ENCODE data around the gene GATA2. TPM values are rescaled to one million over a fixed set of nuclear protein-coding genes. Genes with fewer than 3 reads are reported as not detected.

GATA2 gene
- total RNA-seq, 1 donor from 2014 or later, result 23.9 TPM

DNA sequence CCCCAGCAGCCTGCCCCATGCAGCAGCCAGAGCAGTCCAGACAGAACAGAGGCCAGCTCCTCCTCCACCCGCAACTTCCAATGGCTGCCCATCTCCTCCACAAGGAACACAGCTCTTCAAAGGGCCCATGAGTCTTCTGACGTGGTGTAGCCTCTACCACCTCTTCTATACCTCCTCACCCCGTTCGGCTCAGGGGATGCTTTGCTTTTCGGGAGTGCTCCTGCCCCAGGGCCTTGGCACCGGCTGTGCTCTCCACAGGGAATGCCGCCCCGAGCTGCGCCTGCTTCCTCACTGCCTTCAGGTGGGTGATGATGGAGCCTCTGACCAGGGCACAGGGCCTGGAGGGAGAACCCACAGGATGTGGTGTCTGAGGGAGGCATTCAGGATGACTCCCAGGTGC is 40.9 kb downstream of the GATA2 start:
- Mint-ChIP-seq H3K27ac (no peak overlapping the region), H3K27me3 (peaks cover 34% of the 10 kb centered on the region)

GRCh38 chr3:128449111-128449638 is 43.8 kb downstream of the GATA2 start:
- no peak for TF ChIP-seq CTCF (conservative IDR thresholded peaks at IDR 0.05)
- no peaks in the 10 kb centered on the region for H3K36me3 Mint-ChIP-seq
- H3K9me3 Mint-ChIP-seq, result no peaks in the 10 kb centered on the region
- peaks cover 7% of the 10 kb centered on the region for H3K4me1 Mint-ChIP-seq (ENCODE audit: unreplicated experiment)
- DNase-seq (ENCODE audit: extremely low spot score, unreplicated experiment), result no peak
- no peak overlapping the region for H3K4me3 Mint-ChIP-seq
- no peak overlapping the region for H3K27ac Mint-ChIP-seq
- peaks cover 21% of the 10 kb centered on the region for H3K27me3 Mint-ChIP-seq

More for the DNA sequence above, 40.9 kb downstream of the GATA2 start:
- Mint-ChIP-seq H3K4me3 (no peak overlapping the region), H3K36me3 (no peaks in the 10 kb centered on the region), H3K9me3 (no peaks in the 10 kb centered on the region), H3K4me1 (ENCODE audit: unreplicated experiment) (peaks cover 7% of the 10 kb centered on the region)
- no peak for TF ChIP-seq CTCF (conservative IDR thresholded peaks at IDR 0.05)
- no peak for DNase-seq (ENCODE audit: extremely low spot score, unreplicated experiment)

- TF ChIP-seq CTCF (conservative IDR thresholded peaks at IDR 0.05), result no peak
- H3K4me1 Mint-ChIP-seq (ENCODE audit: unreplicated experiment), result peaks cover 7% of the 10 kb centered on the region
- no peak overlapping the region for H3K4me3 Mint-ChIP-seq
- H3K9me3 Mint-ChIP-seq, result no peaks in the 10 kb centered on the region
- no peak for DNase-seq (ENCODE audit: extremely low spot score, unreplicated experiment)
- H3K27me3 Mint-ChIP-seq, result peaks cover 24% of the 10 kb centered on the region
- no peaks in the 10 kb centered on the region for H3K36me3 Mint-ChIP-seq
- peak overlapping the region; percentile 3 for H3K27ac Mint-ChIP-seq
Observed at GRCh38 chr3:128448491-128448890, 44.5 kb downstream of the GATA2 start.

DNA sequence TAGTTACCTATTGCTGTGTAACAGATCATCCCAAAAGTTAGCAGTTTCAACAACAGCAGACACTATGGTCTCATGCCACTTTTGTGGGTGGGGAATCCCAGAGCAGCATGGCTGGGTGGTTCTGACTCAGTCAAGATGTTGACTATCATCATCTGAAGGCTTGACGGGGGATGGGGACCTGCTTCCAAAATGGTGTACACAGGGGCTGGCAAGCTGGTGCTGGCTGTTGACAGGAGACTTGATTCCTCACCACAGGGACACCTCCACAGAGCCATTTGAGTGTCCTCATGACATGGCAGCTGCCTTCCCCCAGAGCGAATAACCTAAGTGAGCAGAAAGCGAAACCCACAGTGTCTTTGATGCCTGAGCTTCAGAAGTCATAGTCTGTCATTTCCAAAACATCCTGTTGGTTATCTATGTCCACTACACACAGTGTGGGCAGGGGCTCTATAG is 45.4 kb downstream of the GATA2 start:
- TF ChIP-seq CTCF (conservative IDR thresholded peaks at IDR 0.05), result no peak
- peaks cover 28% of the 10 kb centered on the region for H3K27me3 Mint-ChIP-seq

GRCh38 chr3:128446821-128447220 is 46.2 kb downstream of the GATA2 start:
- TF ChIP-seq CTCF (conservative IDR thresholded peaks at IDR 0.05), result no peak
- Mint-ChIP-seq H3K36me3 (no peaks in the 10 kb centered on the region), H3K27me3 (peaks cover 28% of the 10 kb centered on the region), H3K4me3 (no peak overlapping the region), H3K4me1 (ENCODE audit: unreplicated experiment) (peaks cover 7% of the 10 kb centered on the region), H3K9me3 (no peaks in the 10 kb centered on the region), H3K27ac (no peak overlapping the region)
- DNase-seq (ENCODE audit: extremely low spot score, unreplicated experiment), result no peak

More for the DNA sequence above, 45.4 kb downstream of the GATA2 start:
- Mint-ChIP-seq H3K4me3 (no peak overlapping the region), H3K9me3 (no peaks in the 10 kb centered on the region), H3K27ac (no peak overlapping the region), H3K36me3 (no peaks in the 10 kb centered on the region), H3K4me1 (ENCODE audit: unreplicated experiment) (peaks cover 7% of the 10 kb centered on the region)
- DNase-seq (ENCODE audit: extremely low spot score, unreplicated experiment), result no peak

DNA sequence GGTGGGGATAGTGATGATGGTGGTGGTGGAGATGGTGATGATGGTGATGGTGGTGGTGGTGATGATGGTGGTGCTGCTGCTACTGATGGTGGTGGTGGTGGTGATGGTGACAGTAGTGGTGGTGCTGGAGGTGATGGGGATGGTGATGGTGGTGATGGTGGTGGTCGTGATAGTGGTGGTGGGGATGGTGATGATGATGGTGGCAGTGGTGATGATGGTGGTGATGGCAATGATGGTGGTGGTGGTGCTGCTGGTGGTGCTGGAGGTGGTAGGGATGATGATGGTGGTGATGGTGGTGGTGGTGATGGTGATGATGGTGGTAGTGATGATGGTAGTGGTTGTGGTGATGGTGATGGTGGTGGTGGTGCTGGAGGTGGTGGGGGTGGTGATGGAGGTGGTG is 47.6 kb downstream of the GATA2 start:
- H3K27ac Mint-ChIP-seq, result no peak overlapping the region
- peaks cover 31% of the 10 kb centered on the region for H3K27me3 Mint-ChIP-seq
- H3K36me3 Mint-ChIP-seq, result no peaks in the 10 kb centered on the region
- DNase-seq (ENCODE audit: extremely low spot score, unreplicated experiment), result no peak
- no peak overlapping the region for H3K4me3 Mint-ChIP-seq
- TF ChIP-seq CTCF (conservative IDR thresholded peaks at IDR 0.05), result no peak
- H3K4me1 Mint-ChIP-seq (ENCODE audit: unreplicated experiment), result peaks cover 7% of the 10 kb centered on the region
- no peaks in the 10 kb centered on the region for H3K9me3 Mint-ChIP-seq

Measured in type B pancreatic cell (in vitro differentiated cells).